GM19099 (cell line): ENCODE data around the gene CDC37L1.
A peak's percentile ranks its signal among the peaks of the same experiment; 100 is the strongest.

Source experiments
- POLR2A ChIP-seq: IDR thresholded peaks from 3 replicates; pipeline ENCODE4 v1.6.1; 2011; ENCODE audit warnings: low read depth; ENCODE audit not compliant: insufficient read length; ENCODE audit errors: extremely low read depth

CDC37L1 gene

GRCh38 chr9:4679268-4680172 is at the start of gene CDC37L1:
CDC37L1 (plus strand) TSS chr9:4679569; CDS start chr9:4679768, 199 bp downstream.
- TF ChIP-seq POLR2A, result peak; percentile 98

GRCh38 chr9:4630836-4631235 is 48.5 kb upstream of the CDC37L1 start:
- no peak for TF ChIP-seq POLR2A

- TF ChIP-seq POLR2A, result no peak
Measured at GRCh38 chr9:4638968-4639367, 40.4 kb upstream of the CDC37L1 start.

- no peak for TF ChIP-seq POLR2A
Measured at GRCh38 chr9:4639420-4639819, 39.9 kb upstream of the CDC37L1 start.

DNA sequence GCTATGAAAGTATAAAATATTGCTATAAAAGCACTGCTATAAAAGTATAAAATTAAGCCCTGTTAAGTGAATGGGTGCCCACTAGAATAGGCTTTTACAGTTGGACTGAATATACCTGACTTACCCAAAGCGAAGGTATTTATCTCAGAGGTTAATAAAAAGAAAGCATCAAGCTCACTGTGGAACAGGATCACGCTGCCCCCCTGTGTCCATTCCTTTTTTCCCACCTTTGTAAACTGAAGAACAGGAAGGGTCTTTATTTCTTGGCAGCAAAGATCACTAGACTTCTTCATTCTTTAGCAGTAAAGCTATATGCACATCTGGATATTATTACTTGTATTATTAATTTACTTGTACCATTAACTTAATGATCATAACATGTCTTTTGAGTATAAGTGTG is 39.3 kb upstream of the CDC37L1 start:
- TF ChIP-seq POLR2A, result no peak

DNA sequence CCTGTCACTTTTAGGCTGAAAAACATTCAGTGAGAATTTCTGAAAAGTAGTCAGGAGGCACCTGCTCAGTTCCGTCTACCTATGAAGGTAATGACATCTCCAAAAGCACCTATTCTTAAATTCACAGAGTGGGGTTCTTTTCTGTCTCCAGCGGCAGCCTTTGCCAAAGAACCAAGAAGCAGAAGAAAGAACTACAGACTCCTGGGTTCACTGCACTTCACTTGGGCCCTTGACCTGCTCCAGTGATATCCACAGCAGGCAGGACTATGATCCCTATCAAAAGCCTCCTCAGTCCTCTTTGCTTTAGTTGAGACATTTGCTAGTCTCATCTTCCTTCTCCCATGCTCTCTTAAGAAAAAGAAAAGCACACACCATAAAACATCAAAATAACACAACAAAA is 37.0 kb upstream of the CDC37L1 start:
- no peak for TF ChIP-seq POLR2A

DNA sequence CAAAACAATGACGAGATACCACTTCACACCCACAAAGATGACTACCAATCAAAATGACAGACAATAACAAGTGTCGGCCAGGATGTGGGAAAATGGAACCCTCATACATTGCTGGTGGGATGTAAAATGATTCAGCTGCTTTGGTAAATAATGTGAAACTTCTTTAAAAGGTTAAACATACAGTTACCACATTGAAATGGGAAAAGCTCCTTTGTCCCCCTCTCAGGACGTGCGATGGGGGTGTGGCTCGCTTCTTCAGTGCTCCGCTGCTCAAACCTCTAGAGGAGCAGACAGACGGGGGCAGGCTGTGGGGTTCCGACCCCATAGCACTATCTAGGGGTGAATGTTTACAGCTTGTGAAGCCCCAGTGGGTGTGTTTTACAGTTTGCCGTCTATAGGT is 25.3 kb upstream of the CDC37L1 start:
- TF ChIP-seq POLR2A, result no peak

DNA sequence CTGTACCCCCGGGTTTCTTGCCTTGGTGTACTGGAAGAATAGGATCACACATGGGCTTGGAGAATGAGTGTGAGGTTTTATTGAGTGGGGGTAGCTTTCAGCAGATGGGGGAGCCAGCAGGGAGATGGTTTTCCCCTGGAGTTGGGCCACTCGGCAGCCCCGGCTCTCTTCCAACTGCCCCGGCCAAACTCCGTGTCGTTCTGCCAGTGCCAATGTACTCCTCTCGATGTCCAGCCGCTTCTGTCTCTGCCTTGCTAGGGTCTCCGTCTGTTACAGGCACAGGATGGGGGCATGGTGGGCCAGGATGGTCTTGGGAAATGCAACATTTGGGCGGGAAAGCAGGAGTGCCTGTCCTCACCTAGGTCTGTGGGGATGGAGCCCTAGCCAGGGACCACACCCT is 24.8 kb upstream of the CDC37L1 start:
- no peak for TF ChIP-seq POLR2A

- TF ChIP-seq POLR2A, result no peak
Measured at GRCh38 chr9:4656621-4657020, 22.7 kb upstream of the CDC37L1 start.

DNA sequence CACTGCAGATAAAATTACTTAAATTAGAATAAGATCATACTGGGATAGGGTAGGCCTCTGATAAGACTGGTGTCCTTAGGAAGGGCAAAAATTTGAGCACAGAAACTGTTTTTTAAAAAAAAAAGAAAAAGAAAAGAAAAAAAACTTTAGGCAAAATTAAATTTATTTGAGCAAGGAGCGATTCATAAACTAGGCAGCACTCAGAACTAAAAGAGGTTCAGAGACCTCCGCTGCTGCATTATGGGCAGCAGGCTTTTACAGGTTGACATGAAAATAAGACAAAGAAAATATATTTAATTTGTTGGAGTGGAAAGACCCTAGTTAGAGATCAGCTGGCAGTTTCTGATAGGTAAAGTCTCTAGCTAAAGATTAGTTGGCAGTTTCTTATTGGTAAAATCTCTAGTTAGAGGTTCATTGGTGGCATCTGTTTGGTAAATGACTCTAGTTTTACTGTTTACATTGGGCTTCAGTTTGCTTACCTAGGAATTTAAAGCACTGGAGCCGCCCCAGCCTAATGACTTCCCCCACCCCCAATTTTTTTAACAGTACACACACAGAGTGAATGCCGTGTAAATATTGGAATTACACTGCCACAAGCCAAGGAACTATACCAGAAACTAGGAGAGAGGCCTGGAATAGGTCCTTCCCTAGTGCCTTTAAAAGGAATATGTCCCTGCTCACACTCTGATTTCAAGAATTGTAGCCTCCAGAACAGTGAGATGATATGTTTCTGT is 21.8 kb upstream of the CDC37L1 start:
- no peak for TF ChIP-seq POLR2A

DNA sequence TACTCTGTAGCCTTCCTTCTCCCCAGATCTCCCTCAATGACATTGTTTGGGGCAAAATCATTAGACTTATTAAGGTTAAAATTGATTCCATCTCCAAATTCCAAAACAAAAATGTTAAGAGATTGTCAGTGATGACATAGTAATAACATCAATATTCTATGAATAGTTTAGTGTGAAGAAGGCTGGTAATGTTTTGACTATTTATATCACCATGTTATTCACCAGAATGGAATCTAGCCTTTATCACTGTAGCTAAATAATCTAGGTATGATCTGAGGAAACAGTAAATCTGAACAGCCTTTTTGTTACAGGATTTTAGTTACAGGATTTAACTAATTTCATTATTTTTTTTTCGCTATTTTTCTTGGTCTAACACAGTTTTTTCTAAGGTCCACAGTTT is 18.2 kb upstream of the CDC37L1 start:
- TF ChIP-seq POLR2A, result no peak

DNA sequence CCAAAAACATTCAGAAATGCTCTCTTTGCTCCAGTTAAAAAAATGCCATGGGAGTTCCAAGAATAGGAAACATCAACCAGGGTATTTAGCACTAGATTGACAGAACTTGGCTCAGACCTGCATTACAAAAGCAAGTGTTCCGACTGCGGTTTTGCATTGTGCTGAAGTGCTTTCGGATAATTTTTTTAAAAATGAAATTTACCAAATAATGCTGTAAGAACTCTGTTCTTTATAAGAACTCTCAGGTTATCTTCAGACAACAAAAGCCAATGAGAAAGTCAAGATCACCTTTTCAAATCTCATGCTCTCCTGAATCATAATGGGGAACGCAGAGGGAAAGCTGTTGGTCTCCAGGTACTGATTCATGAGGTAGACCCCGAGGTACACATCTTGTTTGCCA is 17.8 kb upstream of the CDC37L1 start:
- TF ChIP-seq POLR2A, result no peak

- TF ChIP-seq POLR2A, result peak; percentile 90
Measured at GRCh38 chr9:4662108-4662988, 17.0 kb upstream of the CDC37L1 start, which contains the start of gene PLPP6. PLPP6 (plus strand) TSS chr9:4662294; CDS start chr9:4662376, 82 bp downstream.

DNA sequence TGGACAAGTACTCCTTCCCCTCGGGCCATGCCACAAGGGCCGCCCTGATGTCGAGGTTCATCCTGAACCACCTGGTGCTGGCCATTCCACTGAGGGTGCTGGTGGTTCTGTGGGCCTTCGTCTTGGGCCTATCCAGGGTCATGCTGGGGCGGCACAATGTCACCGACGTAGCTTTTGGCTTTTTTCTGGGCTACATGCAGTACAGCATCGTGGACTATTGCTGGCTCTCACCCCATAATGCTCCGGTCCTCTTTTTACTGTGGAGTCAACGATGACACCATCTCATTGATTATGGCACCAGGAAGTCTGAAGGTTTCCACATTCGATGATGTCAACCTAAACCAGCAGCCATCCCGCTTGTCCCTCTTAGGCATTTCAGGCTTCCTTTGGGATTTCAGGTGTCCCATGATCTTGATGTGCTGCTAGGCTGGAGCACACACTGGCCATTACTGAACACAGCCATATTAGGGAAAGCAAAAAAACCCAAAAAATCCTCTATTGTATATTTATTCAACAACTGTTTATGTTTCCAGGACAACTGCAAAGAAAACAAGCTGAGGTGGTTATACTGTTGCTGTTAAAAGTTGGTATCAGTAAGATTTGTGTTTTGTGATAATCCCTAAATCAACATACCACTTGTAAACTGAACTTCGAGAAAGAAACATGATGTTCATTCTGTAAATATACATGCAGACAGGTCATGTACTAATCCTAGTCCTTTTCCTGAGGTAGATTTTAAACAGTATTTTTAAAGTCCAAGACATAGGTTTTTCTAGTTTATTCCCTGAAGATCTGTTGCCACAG is 16.2 kb upstream of the CDC37L1 start:
- no peak for TF ChIP-seq POLR2A
